Measurements from ENCODE around the gene KIF1B. TPM values are rescaled to one million over a fixed set of nuclear protein-coding genes. Genes with fewer than 3 reads are reported as not detected.

KIF1B gene
- 13.4 TPM for total RNA-seq

- H3K36me3 ChIP-seq: no peaks in the 10 kb centered on the region
- H3K4me1 ChIP-seq: peaks cover 0 to 28% of the 10 kb centered on the region in 2 donors
- peak; percentile 97 to 99 (median 98) for TF ChIP-seq CTCF (IDR thresholded peaks at IDR 0.05)
- peak; percentile 92 to 99 for DNase-seq (ENCODE audit: low spot score in 2 of 2)
- H3K27me3 ChIP-seq: no peaks in the 10 kb centered on the region
- no peaks in the 10 kb centered on the region for H3K9me3 ChIP-seq
- H3K4me3 ChIP-seq: peak within 1 kb of the TSS; percentile 93 to 99
- intact Hi-C loops (cut with DNase I): loop anchor here (1.0 to 5.0 kb wide), 7 partner anchors 42 to 299 kb away; partner anchors contain the start of genes CTNNBIP1 and UBE4B
- peak within 1 kb of the TSS; percentile 99 to 100 for H3K27ac ChIP-seq
Measured at GRCh38 chr1:10209905-10210810, at the start of gene KIF1B. KIF1B (plus strand) TSS chr1:10210570; CDS start chr1:10232329, 21,759 bp downstream.

- peaks cover 0 to 18% of the 10 kb centered on the region in 2 donors for H3K4me1 ChIP-seq
- no peaks in the 10 kb centered on the region for H3K9me3 ChIP-seq
- intact Hi-C loops (cut with DNase I): loop anchor here (2.0 to 5.0 kb wide), 4 partner anchors 38 to 286 kb away; partner anchors contain the start of gene KIF1B
- DNase-seq (ENCODE audit: low spot score in 2 of 2): no peak
- TF ChIP-seq CTCF (IDR thresholded peaks at IDR 0.05): no peak
- peaks cover 29 to 60% of the 10 kb centered on the region in 2 donors for H3K36me3 ChIP-seq
- no peaks in the 10 kb centered on the region for H3K27me3 ChIP-seq
- peak overlapping the region; percentile 80 to 84 for H3K27ac ChIP-seq
- H3K4me3 ChIP-seq: no peak overlapping the region
Measured at GRCh38 chr1:10160907-10161490, 49.4 kb upstream of the KIF1B start.

- Histone ChIP-seq H3K27ac (peak overlapping the region; percentile 80 to 84), H3K4me1 (peaks cover 0 to 18% of the 10 kb centered on the region in 2 donors), H3K36me3 (peaks cover 33 to 68% of the 10 kb centered on the region in 2 donors), H3K4me3 (no peak overlapping the region), H3K9me3 (no peaks in the 10 kb centered on the region), H3K27me3 (no peaks in the 10 kb centered on the region)
- DNase-seq (ENCODE audit: low spot score in 2 of 2): peak; percentile 29 to 90
- TF ChIP-seq CTCF (IDR thresholded peaks at IDR 0.05): no peak
- intact Hi-C loops (cut with DNase I): loop anchor here (2.0 to 5.0 kb wide), 4 partner anchors 39 to 287 kb away; partner anchors contain the start of gene KIF1B
Measured at GRCh38 chr1:10161541-10162290, 48.7 kb upstream of the KIF1B start.

GRCh38 chr1:10168912-10169514, 41.4 kb upstream of the KIF1B start:
- H3K9me3 ChIP-seq: no peaks in the 10 kb centered on the region
- TF ChIP-seq CTCF (IDR thresholded peaks at IDR 0.05): no peak
- intact Hi-C loops (cut with DNase I): no loop called here
- H3K27ac ChIP-seq: no peak overlapping the region
- H3K4me3 ChIP-seq: no peak overlapping the region
- DNase-seq (ENCODE audit: low spot score in 2 of 2): no peak
- H3K27me3 ChIP-seq: no peaks in the 10 kb centered on the region
- H3K36me3 ChIP-seq: peaks cover 58 to 94% of the 10 kb centered on the region in 2 donors
- no peaks in the 10 kb centered on the region for H3K4me1 ChIP-seq

- Histone ChIP-seq H3K36me3 (peaks cover 52 to 87% of the 10 kb centered on the region in 2 donors), H3K9me3 (no peaks in the 10 kb centered on the region), H3K4me1 (no peaks in the 10 kb centered on the region), H3K27me3 (no peaks in the 10 kb centered on the region), H3K27ac (no peak overlapping the region), H3K4me3 (no peak overlapping the region)
- intact Hi-C loops (cut with DNase I): no loop called here
- DNase-seq (ENCODE audit: low spot score in 2 of 2): no peak
- no peak for TF ChIP-seq CTCF (IDR thresholded peaks at IDR 0.05)
Measured at GRCh38 chr1:10170239-10170574, 40.2 kb upstream of the KIF1B start.

Data from ascending aorta (tissue), 2 donors.